Urinary bladder (tissue), 4 donors: ENCODE data around the gene C6orf58. TPM values are rescaled to one million over a fixed set of nuclear protein-coding genes. Genes with fewer than 3 reads are reported as not detected.

Source experiments
- DNase-seq: peaks from one replicate; pipeline ENCODE4 v3.0.0-alpha.2; 2015; ENCODE audit errors: extremely low spot score
- H3K27ac ChIP-seq: one replicate; pipeline ENCODE4 v1.5.1; 2013; ENCODE audit warnings: low read depth, mild to moderate bottlenecking, moderate library complexity
- H3K36me3 ChIP-seq: one replicate; pipeline ENCODE4 v1.6.1; 2013; ENCODE audit warnings: mild to moderate bottlenecking, moderate library complexity; ENCODE audit not compliant: insufficient read depth
- H3K4me1 ChIP-seq: one replicate; pipeline ENCODE4 v1.6.1; 2013; ENCODE audit warnings: mild to moderate bottlenecking, moderate library complexity; ENCODE audit not compliant: insufficient read depth
- H3K4me3 ChIP-seq: one replicate; pipeline ENCODE4 v1.5.1; 2013; ENCODE audit warnings: low read depth, low read length
- WGBS: extraction: QIAGEN DNeasy Blood & Tissue Kit; methylation state at CpG from one replicate; pipeline ENCODE4 v1.1.7; 2013; 5-methylcytosine and 5-hydroxymethylcytosine counted together
- polyA plus RNA-seq: library from polyadenylated mRNA; stranded (reverse); fragments of 200-250 nt; gene quantifications from one replicate; pipeline ENCODE4 v1.2.3, GENCODE V29; 2013
- total RNA-seq: library from RNA; depleted of rRNA; stranded (reverse); fragments of >200 nt; gene quantifications from one replicate; pipeline ENCODE4 v1.2.3, GENCODE V29; 2014
- donor health status: healthy with polysubstance abuse.
- donor health status: healthy.

Gene C6orf58
- total and polyA plus RNA-seq, 2 donors = not detected

- H3K27ac ChIP-seq = no peak overlapping the region
- no peak overlapping the region for H3K4me3 ChIP-seq
- H3K4me1 ChIP-seq = no peaks in the 10 kb centered on the region
- H3K36me3 ChIP-seq = no peaks in the 10 kb centered on the region
- no peak for DNase-seq
- 80% methylated on average over 1 of the region's 1 CpG for WGBS
Measured at GRCh38 chr6:127630800-127631199, 53.8 kb downstream of the C6orf58 start.

DNA sequence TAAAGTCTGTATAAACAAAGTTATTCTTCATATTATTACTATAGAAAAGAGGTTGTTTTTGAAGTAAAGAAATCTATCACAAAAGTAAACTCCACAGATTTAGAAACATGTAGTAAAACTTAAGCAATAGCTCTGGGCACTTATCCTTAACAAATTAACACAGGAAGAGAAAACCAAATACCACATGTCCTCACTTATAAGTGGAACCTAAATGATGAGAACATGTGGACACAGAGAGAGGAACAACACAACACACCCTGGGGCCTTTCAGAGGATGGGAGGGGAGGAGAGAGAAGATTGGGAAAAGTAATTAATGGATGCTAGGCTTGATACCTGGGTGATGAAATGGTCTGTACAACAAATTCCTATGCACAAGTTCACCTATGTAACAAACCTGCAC is 57.2 kb downstream of the C6orf58 start:
- DNase-seq = no peak

DNA sequence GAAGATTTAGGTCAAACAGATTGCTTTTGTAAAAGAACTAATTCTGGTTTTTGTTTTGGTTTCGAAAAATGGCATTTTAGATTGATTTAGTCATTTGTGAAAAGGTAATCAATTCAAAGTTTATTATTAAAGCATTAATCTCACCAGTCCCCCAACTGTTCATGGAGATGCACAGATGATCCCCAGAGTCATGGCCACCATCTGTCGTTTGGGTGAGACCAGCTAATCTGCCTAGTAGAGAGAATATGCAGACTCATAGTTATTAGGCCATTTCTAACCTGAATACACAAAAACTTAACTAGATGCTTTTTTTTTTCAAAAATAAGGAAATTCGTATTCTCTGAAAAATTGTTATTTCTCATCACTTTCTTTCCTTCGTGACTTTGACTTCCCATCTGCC is 58.1 kb downstream of the C6orf58 start:
- WGBS = 86% methylated on average over 4 of the region's 4 CpGs
- no peak for DNase-seq
- H3K27ac ChIP-seq = no peak overlapping the region
- no peaks in the 10 kb centered on the region for H3K36me3 ChIP-seq
- no peak overlapping the region for H3K4me3 ChIP-seq
- H3K4me1 ChIP-seq = no peaks in the 10 kb centered on the region

More for the DNA sequence above, 57.2 kb downstream of the C6orf58 start:
- Histone ChIP-seq H3K4me3 (no peak overlapping the region), H3K36me3 (no peaks in the 10 kb centered on the region), H3K4me1 (no peaks in the 10 kb centered on the region), H3K27ac (no peak overlapping the region)

- peak overlapping the region; percentile 23 for H3K27ac ChIP-seq
- 50% methylated on average over 5 of the region's 5 CpGs for WGBS
- H3K36me3 ChIP-seq = no peaks in the 10 kb centered on the region
- DNase-seq = no peak
- H3K4me1 ChIP-seq = no peaks in the 10 kb centered on the region
- H3K4me3 ChIP-seq = no peak overlapping the region
Measured at GRCh38 chr6:127637830-127638409, 60.9 kb downstream of the C6orf58 start.

Other genes starting within 250 kb of the C6orf58 start
- 103 TPM for gene ECHDC1, start 233.6 kb upstream of the C6orf58 start, total RNA-seq
- 44.9 TPM for gene ECHDC1, start 233.6 kb upstream of the C6orf58 start, polyA plus RNA-seq
- gene KIAA0408, start 117.8 kb upstream of the C6orf58 start, total RNA-seq = 40.8 TPM
- 14.9 TPM for gene KIAA0408, start 117.8 kb upstream of the C6orf58 start, polyA plus RNA-seq